Mesodermal cell (in vitro differentiated cells): ENCODE data around the gene CACNA1C.
A peak's percentile ranks its signal among the peaks of the same experiment; 100 is the strongest.

ENCODE experiments used
- H3K27ac ChIP-seq: 2 replicates; pipeline ENCODE4 v1.7.0; 2013; ENCODE audit warnings: mild to moderate bottlenecking, low read depth, low read length, moderate library complexity; ENCODE audit not compliant: severe bottlenecking
- H3K36me3 ChIP-seq: 2 replicates; pipeline ENCODE4 v1.7.1; 2013; ENCODE audit warnings: mild to moderate bottlenecking, low read length, moderate library complexity; ENCODE audit not compliant: control insufficient read depth, insufficient read depth
- H3K4me1 ChIP-seq: one replicate; pipeline ENCODE4 v1.7.1; 2013; ENCODE audit warnings: mild to moderate bottlenecking, low read length; ENCODE audit not compliant: insufficient read depth, control insufficient read depth, poor library complexity, severe bottlenecking
- H3K4me3 ChIP-seq: 2 replicates; pipeline ENCODE4 v1.7.0; 2013; ENCODE audit warnings: low read length, control low read depth, mild to moderate bottlenecking; ENCODE audit not compliant: insufficient read depth, poor library complexity, severe bottlenecking; ENCODE audit errors: extremely low read depth
- H3K9me3 ChIP-seq: 2 replicates; pipeline ENCODE4 v1.7.1; 2013; ENCODE audit warnings: mild to moderate bottlenecking, low read length, moderate library complexity; ENCODE audit not compliant: control insufficient read depth
- WGBS, 2 experiments: methylation state at CpG; one replicate each; pipeline ENCODE4 v1.1.5; 2013; ENCODE audit warnings: missing lambda C conversion rate in 2 of 2; ENCODE audit not compliant: insufficient coverage in 2 of 2; 5-methylcytosine and 5-hydroxymethylcytosine counted together

The CACNA1C gene

DNA sequence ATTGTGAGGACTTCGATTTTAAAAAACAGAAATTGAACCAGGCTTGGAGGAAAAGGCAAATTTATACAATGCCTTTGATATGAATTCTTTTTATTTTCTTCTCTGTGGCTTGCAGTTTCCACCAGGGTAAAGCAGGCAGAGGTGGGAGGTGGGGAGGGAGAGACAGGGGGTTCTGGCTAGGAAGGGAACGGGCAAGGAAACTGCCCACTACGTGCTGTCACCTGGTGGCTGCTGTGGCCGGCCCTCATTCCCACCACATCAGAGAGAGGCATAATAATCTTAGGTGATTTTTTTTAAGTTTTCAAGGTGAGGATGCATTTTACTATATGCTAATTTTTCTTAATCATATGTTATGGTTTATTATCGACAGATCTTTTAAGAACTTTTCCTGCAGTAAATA lies 145.8 kb downstream of the CACNA1C start:
- no peak overlapping the region for H3K27ac ChIP-seq
- H3K4me3 ChIP-seq: no peak overlapping the region
- 38% methylated on average over 1 of the region's 5 CpGs; no CpG with 5 or more reads in 1 of the 2 experiments for WGBS, 2 experiments
- H3K4me1 ChIP-seq: peaks cover 23% of the 10 kb centered on the region
- no peaks in the 10 kb centered on the region for H3K36me3 ChIP-seq
- no peaks in the 10 kb centered on the region for H3K9me3 ChIP-seq

DNA sequence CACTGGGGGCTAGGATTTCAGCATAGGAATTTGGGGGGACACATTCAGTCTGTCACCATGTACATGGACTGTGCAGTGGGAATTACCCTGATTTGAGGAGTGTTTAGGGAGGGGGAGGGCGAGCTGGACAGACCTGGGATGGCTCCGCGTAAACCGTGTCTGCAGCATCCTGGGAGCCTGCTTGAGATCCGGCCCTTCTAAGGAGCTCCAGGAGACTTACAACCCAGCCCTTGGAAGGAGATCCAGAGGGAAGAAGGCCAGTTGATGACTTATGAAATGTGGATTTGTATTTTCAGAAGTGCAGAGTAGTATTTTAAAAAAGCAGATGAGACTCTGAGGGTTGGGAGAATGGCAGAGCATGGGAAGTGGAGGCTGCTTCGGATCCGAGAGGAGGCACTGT lies 153.2 kb downstream of the CACNA1C start:
- Histone ChIP-seq H3K27ac (no peak overlapping the region), H3K9me3 (no peaks in the 10 kb centered on the region), H3K36me3 (no peaks in the 10 kb centered on the region), H3K4me3 (no peak overlapping the region), H3K4me1 (no peaks in the 10 kb centered on the region)
- 89 to 91% methylated on average over 7 of the region's 7 CpGs for WGBS, 2 experiments

- no peak overlapping the region for H3K4me3 ChIP-seq
- no peak overlapping the region for H3K27ac ChIP-seq
- H3K9me3 ChIP-seq: no peaks in the 10 kb centered on the region
- 100% methylated on average over 2 to 5 of the region's 18 CpGs for WGBS, 2 experiments
- no peaks in the 10 kb centered on the region for H3K36me3 ChIP-seq
- H3K4me1 ChIP-seq: peaks cover 11% of the 10 kb centered on the region
These were observed 156.2 kb downstream of the CACNA1C start for GRCh38 chr12:2208837-2209635.

DNA sequence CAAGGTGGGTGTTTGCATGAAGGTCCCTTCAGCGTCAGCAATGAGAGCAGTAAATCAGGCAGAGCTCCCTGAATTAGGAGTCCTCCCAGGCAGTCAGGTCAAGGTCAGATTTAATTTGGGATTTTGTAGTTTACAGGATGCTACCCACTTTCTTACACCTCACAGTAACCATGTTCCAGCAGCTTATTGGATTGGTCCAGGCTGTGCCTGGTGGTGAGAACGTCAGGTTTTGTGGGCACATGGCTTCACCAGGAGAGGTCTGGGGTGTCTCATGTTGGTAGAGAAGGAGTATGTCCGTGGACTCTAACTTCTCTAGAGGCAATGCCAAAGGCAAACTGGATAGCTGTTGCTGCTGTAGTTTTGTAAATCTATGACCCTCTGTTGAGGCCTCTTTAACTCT lies 158.3 kb downstream of the CACNA1C start:
- no peaks in the 10 kb centered on the region for H3K36me3 ChIP-seq
- H3K4me3 ChIP-seq: no peak overlapping the region
- WGBS, 2 experiments: 94 to 96% methylated on average over 2 to 3 of the region's 3 CpGs
- no peak overlapping the region for H3K27ac ChIP-seq
- no peaks in the 10 kb centered on the region for H3K9me3 ChIP-seq
- peaks cover 12% of the 10 kb centered on the region for H3K4me1 ChIP-seq

- Histone ChIP-seq H3K27ac (no peak overlapping the region), H3K4me1 (peaks cover 12% of the 10 kb centered on the region), H3K4me3 (no peak overlapping the region), H3K9me3 (no peaks in the 10 kb centered on the region), H3K36me3 (no peaks in the 10 kb centered on the region)
- WGBS, 2 experiments: 100% methylated on average over 1 of the region's 1 CpG
These were observed 159.8 kb downstream of the CACNA1C start for GRCh38 chr12:2212537-2212936.

DNA sequence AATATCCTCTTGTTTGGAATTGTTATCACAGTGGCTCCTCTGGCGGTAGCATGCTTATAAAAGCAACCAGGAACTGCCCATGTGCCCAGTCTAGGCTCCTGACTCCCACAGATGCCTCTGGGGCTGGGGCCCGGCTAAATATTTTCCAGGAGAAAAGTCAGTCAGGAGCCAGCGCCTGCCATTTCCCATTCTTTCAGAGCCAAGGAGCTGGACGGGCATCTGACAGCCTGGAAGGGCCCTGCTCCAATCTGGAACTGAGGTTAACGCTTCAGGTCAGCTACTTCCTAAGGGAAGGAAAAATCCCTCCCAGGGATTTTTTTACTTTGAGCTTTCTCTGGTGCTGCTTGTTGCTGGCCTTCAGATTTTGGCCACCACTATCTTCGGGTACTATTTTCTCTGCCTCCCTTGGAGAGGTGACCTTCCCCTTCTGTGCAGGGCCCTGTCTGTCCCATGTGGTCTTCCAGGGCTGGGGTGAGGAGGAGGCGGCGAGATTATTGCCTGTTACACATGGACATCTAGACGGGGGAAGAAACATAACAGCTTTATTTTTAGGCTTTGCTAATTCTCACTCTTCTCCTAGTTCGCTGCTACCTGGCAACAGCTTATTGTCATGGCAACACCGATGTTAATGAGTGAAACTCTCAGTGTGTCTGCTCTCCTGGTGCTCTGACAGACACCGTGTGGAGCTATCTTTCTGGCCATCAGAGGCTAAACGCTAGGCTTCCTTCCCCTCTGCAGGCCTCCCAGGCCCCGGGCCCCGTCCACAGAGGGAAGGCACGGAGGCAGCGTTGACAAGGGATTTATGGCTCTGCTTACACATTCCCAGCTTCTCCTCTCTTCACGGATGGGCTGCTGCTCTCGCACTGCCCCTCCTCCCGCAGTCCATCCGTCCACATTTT lies 160.4 kb downstream of the CACNA1C start:
- H3K9me3 ChIP-seq: no peaks in the 10 kb centered on the region
- peak overlapping the region; percentile 82 for H3K27ac ChIP-seq
- H3K4me3 ChIP-seq: no peak overlapping the region
- no peaks in the 10 kb centered on the region for H3K36me3 ChIP-seq
- 50 to 57% methylated on average over 17 to 20 of the region's 21 CpGs for WGBS, 2 experiments
- H3K4me1 ChIP-seq: peaks cover 12% of the 10 kb centered on the region

GRCh38 chr12:2214411-2214810 lies 161.6 kb downstream of the CACNA1C start:
- WGBS, 2 experiments: 78 to 84% methylated on average over 2 to 4 of the region's 8 CpGs
- H3K4me3 ChIP-seq: no peak overlapping the region

GRCh38 chr12:2215709-2216560 lies 163.1 kb downstream of the CACNA1C start:
- Histone ChIP-seq H3K36me3 (no peaks in the 10 kb centered on the region), H3K4me1 (peaks cover 12% of the 10 kb centered on the region), H3K27ac (peak overlapping the region; percentile 18), H3K9me3 (no peaks in the 10 kb centered on the region), H3K4me3 (no peak overlapping the region)
- 92 to 93% methylated on average over 9 of the region's 11 CpGs for WGBS, 2 experiments

More at GRCh38 chr12:2214411-2214810, 161.6 kb downstream of the CACNA1C start:
- H3K4me1 ChIP-seq: peaks cover 12% of the 10 kb centered on the region
- H3K9me3 ChIP-seq: no peaks in the 10 kb centered on the region
- no peaks in the 10 kb centered on the region for H3K36me3 ChIP-seq
- no peak overlapping the region for H3K27ac ChIP-seq

DNA sequence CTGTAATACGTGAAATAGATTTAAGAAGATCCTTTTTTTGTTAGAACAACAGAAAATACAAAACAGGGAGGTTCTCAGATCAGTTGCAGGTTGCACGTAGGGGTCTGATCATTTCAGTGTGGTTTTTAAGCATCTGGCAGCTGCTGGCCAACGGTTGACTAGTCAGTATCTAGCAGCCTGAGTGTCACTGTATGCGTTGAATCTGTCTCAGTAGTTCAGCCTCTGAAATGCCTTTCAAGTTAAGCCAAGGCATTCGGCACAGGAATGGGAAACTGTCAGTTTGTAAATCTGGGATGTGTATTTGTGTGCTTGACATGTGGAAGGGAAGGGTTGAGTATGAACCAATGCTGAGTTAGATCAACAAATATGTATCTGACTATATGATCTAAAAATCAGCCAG lies 165.9 kb downstream of the CACNA1C start:
- Histone ChIP-seq H3K9me3 (no peaks in the 10 kb centered on the region), H3K27ac (no peak overlapping the region), H3K36me3 (no peaks in the 10 kb centered on the region), H3K4me1 (peaks cover 5% of the 10 kb centered on the region), H3K4me3 (no peak overlapping the region)
- WGBS, 2 experiments: 90 to 94% methylated on average over 3 to 5 of the region's 5 CpGs

DNA sequence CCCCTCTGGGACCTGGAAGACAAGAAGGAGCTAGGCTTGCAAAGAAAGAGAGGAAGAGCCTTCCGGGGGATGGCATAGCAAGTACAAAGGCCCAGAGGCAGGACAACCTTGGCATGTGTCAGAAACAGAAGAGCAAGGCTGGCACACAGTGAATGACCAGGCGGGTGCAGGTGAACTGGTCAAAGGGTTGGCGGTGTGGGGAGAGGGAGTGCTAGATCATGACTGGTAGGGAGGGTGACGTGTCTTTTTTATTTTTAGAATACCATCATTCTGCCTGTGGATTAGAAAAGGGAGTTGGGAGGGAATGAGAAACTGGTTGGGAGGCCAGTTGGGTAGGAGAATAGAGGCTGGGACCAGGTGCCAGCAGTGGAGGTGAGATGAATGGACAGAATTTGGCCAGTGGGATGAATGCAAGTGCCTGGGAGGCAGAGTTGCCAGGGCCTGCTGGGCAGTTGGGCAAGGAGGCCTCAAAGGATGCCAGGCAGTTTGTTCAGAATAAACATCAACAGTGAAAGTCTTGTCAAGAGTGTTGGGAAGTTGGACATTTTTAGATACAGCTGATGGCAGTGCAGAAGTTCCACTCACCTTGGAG lies 168.3 kb downstream of the CACNA1C start:
- no peaks in the 10 kb centered on the region for H3K9me3 ChIP-seq
- H3K36me3 ChIP-seq: no peaks in the 10 kb centered on the region
- no peaks in the 10 kb centered on the region for H3K4me1 ChIP-seq
- no peak overlapping the region for H3K4me3 ChIP-seq
- WGBS, 2 experiments: 89 to 100% methylated on average over 4 of the region's 4 CpGs
- H3K27ac ChIP-seq: no peak overlapping the region
